A549 (cell line): Measurements from ENCODE around the gene MYO19.

ENCODE experiments used
- JUN ChIP-seq, 2 experiments: fragments of >200 bp; sonication (Bioruptor Twin); formaldehyde crosslinking; IDR thresholded peaks; 2 replicates in 1 of 2; 3 replicates in 1 of 2; pipeline ENCODE4 v1.6.1; 2016 to 2017
- MYC ChIP-seq: IDR thresholded peaks from 2 replicates; pipeline ENCODE4 v1.6.1; 2012; ENCODE audit warnings: mild to moderate bottlenecking, inconsistent platforms, low read length, improper control_type of control experiment, borderline replicate concordance
- NR3C1 ChIP-seq: fragments of >200 bp; sonication (Bioruptor Twin); formaldehyde crosslinking; IDR thresholded peaks from 3 replicates; pipeline ENCODE4 v1.6.1; 2017
- POLR2A ChIP-seq: IDR thresholded peaks from 2 replicates; pipeline ENCODE4 v1.6.1; 2012; ENCODE audit warnings: mild to moderate bottlenecking, low read length
- RFX5 ChIP-seq: fragments of 450-650 bp; IDR thresholded peaks from 2 replicates; pipeline ENCODE4 v1.7.1; 2014; ENCODE audit warnings: antibody characterized with exemption, mild to moderate bottlenecking, moderate library complexity
- TFCP2L1 ChIP-seq: fragments of 250-450 bp; sonication (Bioruptor Pico); IDR thresholded peaks from 2 replicates; pipeline ENCODE4 v1.5.0; 2021; ENCODE audit warnings: mild to moderate bottlenecking
- TF ChIP-seq, protein P1 (sequence below): fragments of >200 bp; sonication (Bioruptor Twin); formaldehyde crosslinking; IDR thresholded peaks from 3 replicates; pipeline ENCODE4 v1.5.1; 2016
- TF ChIP-seq, protein P2 (sequence below): fragments of 450-650 bp; IDR thresholded peaks from 2 replicates; pipeline ENCODE4 v1.6.1; 2014; ENCODE audit warnings: antibody characterized with exemption
- TF ChIP-seq, protein P3 (sequence below): fragments of 150-350 bp; IDR thresholded peaks from 2 replicates; pipeline ENCODE4 v1.6.1; 2014; ENCODE audit warnings: low read depth, mild to moderate bottlenecking, low read length
- TF ChIP-seq, protein P4 (sequence below): fragments of 200-600 bp; sonication (generic); IDR thresholded peaks from 2 replicates; pipeline ENCODE4 v1.6.1; 2016; ENCODE audit warnings: antibody characterized with exemption, mild to moderate bottlenecking, moderate library complexity

DNA sequence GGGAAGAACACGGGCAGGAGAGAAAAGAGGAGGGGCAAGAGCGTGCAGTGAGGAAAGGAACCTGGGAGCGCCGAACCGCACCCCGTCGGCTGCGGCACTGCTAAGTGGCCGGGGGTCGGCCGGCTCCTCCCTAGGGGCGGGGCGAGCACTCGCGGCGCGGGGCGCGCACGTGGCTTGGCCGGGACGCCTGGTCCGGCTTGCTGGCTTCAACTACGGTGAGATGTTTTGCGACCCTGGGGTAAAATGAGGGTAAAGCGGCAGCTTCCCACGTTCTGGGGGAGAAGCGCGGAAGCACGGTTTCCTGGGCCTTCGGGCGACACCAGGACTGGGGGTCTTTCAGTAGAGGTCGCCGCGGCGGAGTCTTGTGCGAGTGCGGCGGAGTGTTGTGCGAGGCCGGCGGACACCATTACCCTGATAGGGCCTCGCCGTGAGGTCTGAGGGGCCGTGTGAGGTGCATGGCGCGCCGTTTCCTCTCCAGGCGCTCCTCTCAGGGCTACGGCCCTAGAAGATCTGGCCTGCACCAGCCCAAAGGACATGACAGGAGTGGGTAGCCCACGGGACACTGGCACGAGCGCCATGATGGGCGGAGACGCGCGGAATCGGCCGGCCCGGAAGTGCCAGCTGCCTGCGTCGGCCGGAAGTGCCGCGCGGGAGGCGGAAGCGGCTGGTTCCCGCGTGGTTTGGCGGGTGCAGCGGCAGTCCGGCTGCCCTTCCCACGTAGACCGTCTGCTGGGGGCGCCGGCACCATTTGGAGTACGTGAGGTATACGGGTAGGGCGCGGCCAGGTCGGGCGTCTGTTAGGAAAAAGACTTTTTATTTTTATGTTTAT, at the start of gene MYO19, which contains the start of gene PIGW:
- TF ChIP-seq, protein P1, sequence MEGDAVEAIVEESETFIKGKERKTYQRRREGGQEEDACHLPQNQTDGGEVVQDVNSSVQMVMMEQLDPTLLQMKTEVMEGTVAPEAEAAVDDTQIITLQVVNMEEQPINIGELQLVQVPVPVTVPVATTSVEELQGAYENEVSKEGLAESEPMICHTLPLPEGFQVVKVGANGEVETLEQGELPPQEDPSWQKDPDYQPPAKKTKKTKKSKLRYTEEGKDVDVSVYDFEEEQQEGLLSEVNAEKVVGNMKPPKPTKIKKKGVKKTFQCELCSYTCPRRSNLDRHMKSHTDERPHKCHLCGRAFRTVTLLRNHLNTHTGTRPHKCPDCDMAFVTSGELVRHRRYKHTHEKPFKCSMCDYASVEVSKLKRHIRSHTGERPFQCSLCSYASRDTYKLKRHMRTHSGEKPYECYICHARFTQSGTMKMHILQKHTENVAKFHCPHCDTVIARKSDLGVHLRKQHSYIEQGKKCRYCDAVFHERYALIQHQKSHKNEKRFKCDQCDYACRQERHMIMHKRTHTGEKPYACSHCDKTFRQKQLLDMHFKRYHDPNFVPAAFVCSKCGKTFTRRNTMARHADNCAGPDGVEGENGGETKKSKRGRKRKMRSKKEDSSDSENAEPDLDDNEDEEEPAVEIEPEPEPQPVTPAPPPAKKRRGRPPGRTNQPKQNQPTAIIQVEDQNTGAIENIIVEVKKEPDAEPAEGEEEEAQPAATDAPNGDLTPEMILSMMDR, result no peak
- TF ChIP-seq JUN (IDR thresholded peaks at IDR 0.05) (peak; percentile 90 to 98), POLR2A (peak; percentile 90), NR3C1 (no peak), MYC (peak; percentile 99), TFCP2L1 (CRISPR knock-in tag) (peak; percentile 83), RFX5 (no peak)
- TF ChIP-seq, protein P2, sequence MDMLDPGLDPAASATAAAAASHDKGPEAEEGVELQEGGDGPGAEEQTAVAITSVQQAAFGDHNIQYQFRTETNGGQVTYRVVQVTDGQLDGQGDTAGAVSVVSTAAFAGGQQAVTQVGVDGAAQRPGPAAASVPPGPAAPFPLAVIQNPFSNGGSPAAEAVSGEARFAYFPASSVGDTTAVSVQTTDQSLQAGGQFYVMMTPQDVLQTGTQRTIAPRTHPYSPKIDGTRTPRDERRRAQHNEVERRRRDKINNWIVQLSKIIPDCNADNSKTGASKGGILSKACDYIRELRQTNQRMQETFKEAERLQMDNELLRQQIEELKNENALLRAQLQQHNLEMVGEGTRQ, result peak; percentile 62
- TF ChIP-seq, protein P3, sequence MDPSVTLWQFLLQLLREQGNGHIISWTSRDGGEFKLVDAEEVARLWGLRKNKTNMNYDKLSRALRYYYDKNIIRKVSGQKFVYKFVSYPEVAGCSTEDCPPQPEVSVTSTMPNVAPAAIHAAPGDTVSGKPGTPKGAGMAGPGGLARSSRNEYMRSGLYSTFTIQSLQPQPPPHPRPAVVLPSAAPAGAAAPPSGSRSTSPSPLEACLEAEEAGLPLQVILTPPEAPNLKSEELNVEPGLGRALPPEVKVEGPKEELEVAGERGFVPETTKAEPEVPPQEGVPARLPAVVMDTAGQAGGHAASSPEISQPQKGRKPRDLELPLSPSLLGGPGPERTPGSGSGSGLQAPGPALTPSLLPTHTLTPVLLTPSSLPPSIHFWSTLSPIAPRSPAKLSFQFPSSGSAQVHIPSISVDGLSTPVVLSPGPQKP, result peak; percentile 79; the same call in 1 of the 2 replicates
- TF ChIP-seq, protein P4, sequence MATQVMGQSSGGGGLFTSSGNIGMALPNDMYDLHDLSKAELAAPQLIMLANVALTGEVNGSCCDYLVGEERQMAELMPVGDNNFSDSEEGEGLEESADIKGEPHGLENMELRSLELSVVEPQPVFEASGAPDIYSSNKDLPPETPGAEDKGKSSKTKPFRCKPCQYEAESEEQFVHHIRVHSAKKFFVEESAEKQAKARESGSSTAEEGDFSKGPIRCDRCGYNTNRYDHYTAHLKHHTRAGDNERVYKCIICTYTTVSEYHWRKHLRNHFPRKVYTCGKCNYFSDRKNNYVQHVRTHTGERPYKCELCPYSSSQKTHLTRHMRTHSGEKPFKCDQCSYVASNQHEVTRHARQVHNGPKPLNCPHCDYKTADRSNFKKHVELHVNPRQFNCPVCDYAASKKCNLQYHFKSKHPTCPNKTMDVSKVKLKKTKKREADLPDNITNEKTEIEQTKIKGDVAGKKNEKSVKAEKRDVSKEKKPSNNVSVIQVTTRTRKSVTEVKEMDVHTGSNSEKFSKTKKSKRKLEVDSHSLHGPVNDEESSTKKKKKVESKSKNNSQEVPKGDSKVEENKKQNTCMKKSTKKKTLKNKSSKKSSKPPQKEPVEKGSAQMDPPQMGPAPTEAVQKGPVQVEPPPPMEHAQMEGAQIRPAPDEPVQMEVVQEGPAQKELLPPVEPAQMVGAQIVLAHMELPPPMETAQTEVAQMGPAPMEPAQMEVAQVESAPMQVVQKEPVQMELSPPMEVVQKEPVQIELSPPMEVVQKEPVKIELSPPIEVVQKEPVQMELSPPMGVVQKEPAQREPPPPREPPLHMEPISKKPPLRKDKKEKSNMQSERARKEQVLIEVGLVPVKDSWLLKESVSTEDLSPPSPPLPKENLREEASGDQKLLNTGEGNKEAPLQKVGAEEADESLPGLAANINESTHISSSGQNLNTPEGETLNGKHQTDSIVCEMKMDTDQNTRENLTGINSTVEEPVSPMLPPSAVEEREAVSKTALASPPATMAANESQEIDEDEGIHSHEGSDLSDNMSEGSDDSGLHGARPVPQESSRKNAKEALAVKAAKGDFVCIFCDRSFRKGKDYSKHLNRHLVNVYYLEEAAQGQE, result peak; percentile 94
